Panc1 (cell line): ENCODE data around the gene GIMAP2. TPM values are rescaled to one million over a fixed set of nuclear protein-coding genes. Genes with fewer than 3 reads are reported as not detected.

Source experiments
- ATAC-seq: fragments of 200-7000 bp; cut with Tn5 transposase; 2 replicates; pipeline ENCODE4 v1.9.1; 2020; ENCODE audit warnings: mild to moderate bottlenecking, moderate library complexity
- BruUV-seq: library from RNA; stranded (reverse); fragments of 400-500 nt; replicated peaks from 2 replicates; lab custom pipeline; 2021; lab: Mats Ljungman, UMichigan
- CTCF ChIA-PET: fragments of 300-600 bp; sonication (Branson Sonifier 250); formaldehyde crosslinking; loops from one replicate; lab custom pipeline; 2022; ENCODE audit warnings: antibody characterized with exemption; lab: Charles Lee
- POLR2A ChIA-PET: fragments of 300-600 bp; sonication (Branson Sonifier 250); formaldehyde crosslinking; loops from one replicate; lab custom pipeline; 2022; ENCODE audit warnings: antibody characterized with exemption; lab: Charles Lee
- DNase-seq: peaks from one replicate; pipeline ENCODE4 v3.0.0-alpha.2; 2010; ENCODE audit warnings: low read depth, low spot score
- H3K27ac ChIP-seq: 2 replicates; pipeline ENCODE4 v1.5.1; 2011; ENCODE audit warnings: mild to moderate bottlenecking, low read length, inconsistent platforms
- H3K27me3 ChIP-seq: fragments of 200-500 bp; sonication (Bioruptor generic); 2 replicates; pipeline ENCODE4 v1.6.0; 2014; ENCODE audit warnings: low read length, inconsistent platforms; ENCODE audit not compliant: control insufficient read depth, insufficient read depth
- H3K36me3 ChIP-seq: fragments of 200-500 bp; sonication (Bioruptor generic); 2 replicates; pipeline ENCODE4 v1.5.1; 2014; ENCODE audit warnings: inconsistent platforms, mild to moderate bottlenecking, low read length, moderate library complexity; ENCODE audit not compliant: control insufficient read depth, insufficient read depth
- H3K4me1 ChIP-seq: 2 replicates; pipeline ENCODE4 v1.5.1; 2011; ENCODE audit warnings: inconsistent platforms, mild to moderate bottlenecking, low read length, moderate library complexity; ENCODE audit not compliant: control insufficient read depth, insufficient read depth
- H3K4me3 ChIP-seq, 2 experiments: 2 replicates each; pipeline ENCODE4 v1.5.1; 2011 to 2012; ENCODE audit warnings: low read depth in 2 of 2, low read length in 2 of 2, mild to moderate bottlenecking in 2 of 2, inconsistent platforms in 1 of 2, moderate library complexity in 1 of 2
- H3K9me3 ChIP-seq: fragments of 200-500 bp; sonication (Bioruptor generic); 2 replicates; pipeline ENCODE4 v1.5.1; 2014; ENCODE audit warnings: low read depth, mild to moderate bottlenecking, inconsistent platforms, low read length, moderate library complexity; ENCODE audit not compliant: control insufficient read depth, insufficient read depth
- POLR2AphosphoS5 ChIP-seq: IDR thresholded peaks from 2 replicates; pipeline ENCODE4 v1.6.1; 2012; ENCODE audit warnings: mild to moderate bottlenecking, low read depth, low read length, moderate library complexity
- SIN3A ChIP-seq: IDR thresholded peaks from 2 replicates; pipeline ENCODE4 v1.6.1; 2012; ENCODE audit warnings: low read depth, mild to moderate bottlenecking, low read length, moderate library complexity, borderline replicate concordance; ENCODE audit not compliant: insufficient read depth
- TCF7L2 ChIP-seq: IDR thresholded peaks from 2 replicates; pipeline ENCODE4 v1.6.1; 2011; ENCODE audit warnings: mild to moderate bottlenecking, low read depth, low read length, inconsistent platforms
- in situ Hi-C: cut with HindIII; loops from 2 replicates; pipeline ENCODE4 v1.10.0; 2016; ENCODE audit warnings: low sequenced_read_pairs, low pct_unique_long_range_greater_than_20kb
- intact Hi-C: fragments of 100-400 bp; cut with micrococcal nuclease; formaldehyde crosslinking; loops from one replicate; pipeline ENCODE4 v1.10.0; 2022; ENCODE audit not compliant: unreplicated experiment
- total RNA-seq: library from RNA; stranded (reverse); gene quantifications from one replicate; pipeline ENCODE4 v1.2.1, GENCODE V29; 2021; ENCODE audit not compliant: unreplicated experiment
- TF ChIP-seq, protein P1 (sequence below), 2 experiments: IDR thresholded peaks; 2 replicates each; pipeline ENCODE4 v1.6.1; 2011 to 2012; ENCODE audit warnings: low read depth in 2 of 2, control low read depth in 1 of 2, low read length in 1 of 2, mild to moderate bottlenecking in 1 of 2, moderate library complexity in 1 of 2; ENCODE audit not compliant: insufficient read depth in 1 of 2
- TF ChIP-seq, protein P2 (sequence below): fragments of 450-650 bp; IDR thresholded peaks from 2 replicates; pipeline ENCODE4 v1.5.1; 2017; ENCODE audit warnings: mild to moderate bottlenecking

GIMAP2 gene
- total RNA-seq, 1 experiment from 2014 or later, result 1.5 TPM

DNA sequence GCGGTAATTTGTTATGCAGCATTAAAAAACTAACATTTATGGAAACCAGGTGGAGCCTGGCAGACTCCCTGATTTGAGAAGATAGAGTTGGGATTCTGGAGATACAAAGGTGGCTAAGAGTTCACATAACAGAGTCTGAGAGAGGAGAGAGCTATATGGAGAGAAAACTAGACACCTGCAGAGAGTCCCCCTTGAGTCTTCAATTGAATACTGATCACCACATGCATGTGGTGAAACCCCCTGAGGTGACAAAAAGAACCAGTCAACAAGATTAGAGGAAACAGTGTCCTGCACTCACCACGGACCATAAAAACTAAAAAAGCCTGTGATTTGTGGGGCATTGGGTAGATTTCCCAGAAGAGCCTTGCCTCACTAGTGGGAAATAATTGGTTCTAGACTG is 10.1 kb downstream of the GIMAP2 start:
- H3K27ac ChIP-seq, result no peak overlapping the region
- POLR2A ChIA-PET, result no interaction called here
- H3K9me3 ChIP-seq, result no peaks in the 10 kb centered on the region
- H3K27me3 ChIP-seq, result peaks cover 2% of the 10 kb centered on the region; the same call in 1 of the 2 replicates
- H3K4me1 ChIP-seq, result no peaks in the 10 kb centered on the region
- DNase-seq, result no peak
- CTCF ChIA-PET, result no interaction called here
- H3K4me3 ChIP-seq, result no peak overlapping the region
- no TSS peak for BruUV-seq
- intact Hi-C loops, result no loop called here
- in situ Hi-C loops, result no loop called here
- no peak for ATAC-seq
- no peaks in the 10 kb centered on the region for H3K36me3 ChIP-seq
- TF ChIP-seq, protein P1, sequence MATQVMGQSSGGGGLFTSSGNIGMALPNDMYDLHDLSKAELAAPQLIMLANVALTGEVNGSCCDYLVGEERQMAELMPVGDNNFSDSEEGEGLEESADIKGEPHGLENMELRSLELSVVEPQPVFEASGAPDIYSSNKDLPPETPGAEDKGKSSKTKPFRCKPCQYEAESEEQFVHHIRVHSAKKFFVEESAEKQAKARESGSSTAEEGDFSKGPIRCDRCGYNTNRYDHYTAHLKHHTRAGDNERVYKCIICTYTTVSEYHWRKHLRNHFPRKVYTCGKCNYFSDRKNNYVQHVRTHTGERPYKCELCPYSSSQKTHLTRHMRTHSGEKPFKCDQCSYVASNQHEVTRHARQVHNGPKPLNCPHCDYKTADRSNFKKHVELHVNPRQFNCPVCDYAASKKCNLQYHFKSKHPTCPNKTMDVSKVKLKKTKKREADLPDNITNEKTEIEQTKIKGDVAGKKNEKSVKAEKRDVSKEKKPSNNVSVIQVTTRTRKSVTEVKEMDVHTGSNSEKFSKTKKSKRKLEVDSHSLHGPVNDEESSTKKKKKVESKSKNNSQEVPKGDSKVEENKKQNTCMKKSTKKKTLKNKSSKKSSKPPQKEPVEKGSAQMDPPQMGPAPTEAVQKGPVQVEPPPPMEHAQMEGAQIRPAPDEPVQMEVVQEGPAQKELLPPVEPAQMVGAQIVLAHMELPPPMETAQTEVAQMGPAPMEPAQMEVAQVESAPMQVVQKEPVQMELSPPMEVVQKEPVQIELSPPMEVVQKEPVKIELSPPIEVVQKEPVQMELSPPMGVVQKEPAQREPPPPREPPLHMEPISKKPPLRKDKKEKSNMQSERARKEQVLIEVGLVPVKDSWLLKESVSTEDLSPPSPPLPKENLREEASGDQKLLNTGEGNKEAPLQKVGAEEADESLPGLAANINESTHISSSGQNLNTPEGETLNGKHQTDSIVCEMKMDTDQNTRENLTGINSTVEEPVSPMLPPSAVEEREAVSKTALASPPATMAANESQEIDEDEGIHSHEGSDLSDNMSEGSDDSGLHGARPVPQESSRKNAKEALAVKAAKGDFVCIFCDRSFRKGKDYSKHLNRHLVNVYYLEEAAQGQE (IDR thresholded peaks at IDR 0.05; ENCODE audit: insufficient read depth in 1 of 2, low read depth in 2 of 2, low read length in 1 of 2), result no peak
- TF ChIP-seq SIN3A, result no peak
- no peak for TF ChIP-seq POLR2AphosphoS5
- TF ChIP-seq TCF7L2, result no peak
- TF ChIP-seq, protein P2, sequence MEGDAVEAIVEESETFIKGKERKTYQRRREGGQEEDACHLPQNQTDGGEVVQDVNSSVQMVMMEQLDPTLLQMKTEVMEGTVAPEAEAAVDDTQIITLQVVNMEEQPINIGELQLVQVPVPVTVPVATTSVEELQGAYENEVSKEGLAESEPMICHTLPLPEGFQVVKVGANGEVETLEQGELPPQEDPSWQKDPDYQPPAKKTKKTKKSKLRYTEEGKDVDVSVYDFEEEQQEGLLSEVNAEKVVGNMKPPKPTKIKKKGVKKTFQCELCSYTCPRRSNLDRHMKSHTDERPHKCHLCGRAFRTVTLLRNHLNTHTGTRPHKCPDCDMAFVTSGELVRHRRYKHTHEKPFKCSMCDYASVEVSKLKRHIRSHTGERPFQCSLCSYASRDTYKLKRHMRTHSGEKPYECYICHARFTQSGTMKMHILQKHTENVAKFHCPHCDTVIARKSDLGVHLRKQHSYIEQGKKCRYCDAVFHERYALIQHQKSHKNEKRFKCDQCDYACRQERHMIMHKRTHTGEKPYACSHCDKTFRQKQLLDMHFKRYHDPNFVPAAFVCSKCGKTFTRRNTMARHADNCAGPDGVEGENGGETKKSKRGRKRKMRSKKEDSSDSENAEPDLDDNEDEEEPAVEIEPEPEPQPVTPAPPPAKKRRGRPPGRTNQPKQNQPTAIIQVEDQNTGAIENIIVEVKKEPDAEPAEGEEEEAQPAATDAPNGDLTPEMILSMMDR, result no peak

DNA sequence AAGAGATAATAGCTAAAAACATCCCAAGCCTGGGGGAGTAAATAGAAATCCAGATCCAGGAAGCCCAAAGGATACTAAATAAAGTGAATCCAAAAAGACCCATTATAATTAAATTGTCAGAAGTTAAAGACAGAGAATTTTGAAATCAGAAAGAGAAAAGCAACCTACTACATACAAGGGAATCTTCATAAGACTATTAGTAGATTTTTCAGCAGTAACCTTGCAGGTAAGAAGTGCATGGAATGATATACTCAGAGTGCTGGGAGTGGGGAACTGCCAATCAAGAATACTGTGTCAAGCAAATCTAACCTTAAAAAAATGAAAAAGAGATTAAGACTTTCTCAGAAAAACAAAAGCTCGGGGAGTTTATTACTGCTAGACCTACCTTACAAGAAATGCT is 17.7 kb downstream of the GIMAP2 start:
- intact Hi-C loops (no loop called here), in situ Hi-C loops (no loop called here)
- Histone ChIP-seq H3K4me1 (no peaks in the 10 kb centered on the region), H3K4me3 (no peak overlapping the region), H3K27me3 (no peaks in the 10 kb centered on the region), H3K27ac (no peak overlapping the region), H3K9me3 (peaks cover 15% of the 10 kb centered on the region; the same call in 1 of the 2 replicates), H3K36me3 (no peaks in the 10 kb centered on the region)
- no peak for TF ChIP-seq SIN3A
- TF ChIP-seq POLR2AphosphoS5, result no peak
- TF ChIP-seq TCF7L2, result no peak
- TF ChIP-seq, protein P2, result no peak
- TF ChIP-seq, protein P1 (IDR thresholded peaks at IDR 0.05; ENCODE audit: insufficient read depth in 1 of 2, low read depth in 2 of 2, low read length in 1 of 2), result no peak
- ChIA-PET CTCF (interaction anchor here (0.7 kb wide), 1 partner anchor 492 kb away, joined by 4 read pairs; no protein-coding TSS in a partner anchor), POLR2A (no interaction called here)
- DNase-seq (no peak), ATAC-seq (no peak)
- no TSS peak for BruUV-seq
